Mesothelial cell of epicardium (in vitro differentiated cells): ENCODE data around the gene TBX19. TPM values are rescaled to one million over a fixed set of nuclear protein-coding genes. Genes with fewer than 3 reads are reported as not detected.
A peak's percentile ranks its signal among the peaks of the same experiment; 100 is the strongest.

Experiments used
- DNase-seq, 2 experiments: peaks; one replicate each; pipeline ENCODE4 v3.0.0; 2021; ENCODE audit warnings: low spot score in 2 of 2; ENCODE audit not compliant: unreplicated experiment in 2 of 2
- H3K27ac Mint-ChIP-seq: 2 replicates; pipeline ENCODE4 v1.8.0; 2021; ENCODE audit warnings: mixed read lengths
- H3K27me3 Mint-ChIP-seq: 2 replicates; pipeline ENCODE4 v1.8.0; 2021; ENCODE audit warnings: low read depth, mixed read lengths
- H3K36me3 Mint-ChIP-seq: 2 replicates; pipeline ENCODE4 v1.8.0; 2021; ENCODE audit warnings: mixed read lengths
- H3K4me1 Mint-ChIP-seq: 2 replicates; pipeline ENCODE4 v1.8.0; 2021; ENCODE audit warnings: mixed read lengths
- H3K4me3 Mint-ChIP-seq: 2 replicates; pipeline ENCODE4 v1.8.0; 2021; ENCODE audit warnings: mild to moderate bottlenecking, moderate library complexity, mixed read lengths
- H3K9me3 Mint-ChIP-seq: 2 replicates; pipeline ENCODE4 v1.8.0; 2021; ENCODE audit warnings: mixed read lengths
- total RNA-seq: library from RNA; stranded (reverse); gene quantifications from 3 replicates; pipeline ENCODE4 v1.2.1, GENCODE V29; 2021
- TF ChIP-seq, protein P1 (sequence below): fragments of 200-600 bp; sonication (generic); IDR thresholded peaks from one replicate; pipeline ENCODE4 v1.5.0; 2021; ENCODE audit warnings: antibody characterized with exemption; ENCODE audit not compliant: unreplicated experiment

TBX19 gene
- total RNA-seq, 1 donor from 2014 or later, result 2.4 TPM

DNA sequence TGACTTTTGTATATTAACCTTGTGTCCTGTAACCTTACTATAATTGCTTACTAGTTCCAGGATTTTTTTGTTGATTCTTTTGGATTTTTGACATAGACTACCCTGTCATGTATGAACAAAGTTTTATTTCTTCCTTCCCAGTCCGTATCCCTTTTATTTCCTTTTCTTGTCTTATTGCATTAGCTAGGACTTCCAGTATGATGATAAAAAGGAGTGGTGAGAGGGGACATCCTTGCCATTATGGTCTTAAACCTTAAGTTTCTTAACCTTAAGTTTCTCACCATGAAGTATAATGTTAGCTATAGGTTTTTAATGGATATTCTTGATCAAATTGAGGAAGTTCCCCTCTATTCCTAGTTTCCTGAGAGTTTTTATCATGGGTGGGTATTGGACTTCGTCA is 24.5 kb upstream of the TBX19 start:
- TF ChIP-seq, protein P1, sequence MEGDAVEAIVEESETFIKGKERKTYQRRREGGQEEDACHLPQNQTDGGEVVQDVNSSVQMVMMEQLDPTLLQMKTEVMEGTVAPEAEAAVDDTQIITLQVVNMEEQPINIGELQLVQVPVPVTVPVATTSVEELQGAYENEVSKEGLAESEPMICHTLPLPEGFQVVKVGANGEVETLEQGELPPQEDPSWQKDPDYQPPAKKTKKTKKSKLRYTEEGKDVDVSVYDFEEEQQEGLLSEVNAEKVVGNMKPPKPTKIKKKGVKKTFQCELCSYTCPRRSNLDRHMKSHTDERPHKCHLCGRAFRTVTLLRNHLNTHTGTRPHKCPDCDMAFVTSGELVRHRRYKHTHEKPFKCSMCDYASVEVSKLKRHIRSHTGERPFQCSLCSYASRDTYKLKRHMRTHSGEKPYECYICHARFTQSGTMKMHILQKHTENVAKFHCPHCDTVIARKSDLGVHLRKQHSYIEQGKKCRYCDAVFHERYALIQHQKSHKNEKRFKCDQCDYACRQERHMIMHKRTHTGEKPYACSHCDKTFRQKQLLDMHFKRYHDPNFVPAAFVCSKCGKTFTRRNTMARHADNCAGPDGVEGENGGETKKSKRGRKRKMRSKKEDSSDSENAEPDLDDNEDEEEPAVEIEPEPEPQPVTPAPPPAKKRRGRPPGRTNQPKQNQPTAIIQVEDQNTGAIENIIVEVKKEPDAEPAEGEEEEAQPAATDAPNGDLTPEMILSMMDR, result no peak
- Mint-ChIP-seq H3K4me3 (no peak overlapping the region), H3K27me3 (no peaks in the 10 kb centered on the region), H3K36me3 (peaks cover 48% of the 10 kb centered on the region), H3K9me3 (peaks cover 33% of the 10 kb centered on the region), H3K4me1 (peaks cover under 1% of the 10 kb centered on the region), H3K27ac (no peak overlapping the region)
- DNase-seq, result no peak

DNA sequence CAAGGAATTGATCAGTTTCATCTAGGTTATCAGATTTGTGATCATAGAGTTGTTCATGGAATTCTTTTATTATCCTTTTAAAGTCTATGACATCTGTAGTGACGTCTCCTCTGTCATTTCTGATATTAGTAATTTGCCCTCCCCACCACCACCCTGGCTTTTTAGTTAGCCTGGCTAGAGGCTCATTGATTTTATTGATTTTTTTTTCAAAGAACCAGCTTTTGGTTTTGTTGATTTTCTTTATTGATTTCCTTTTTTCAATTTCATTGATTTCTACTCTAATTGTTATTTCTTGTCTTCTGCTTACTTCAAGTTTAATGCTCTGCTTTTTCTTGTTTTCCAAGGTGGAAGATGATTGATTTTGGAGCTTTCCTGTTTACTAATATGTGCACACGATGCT is 23.3 kb upstream of the TBX19 start:
- DNase-seq, result no peak
- Mint-ChIP-seq H3K27me3 (no peaks in the 10 kb centered on the region), H3K36me3 (peaks cover 50% of the 10 kb centered on the region), H3K9me3 (peaks cover 33% of the 10 kb centered on the region), H3K4me3 (no peak overlapping the region), H3K27ac (no peak overlapping the region), H3K4me1 (peaks cover 7% of the 10 kb centered on the region)
- TF ChIP-seq, protein P1, result no peak

DNA sequence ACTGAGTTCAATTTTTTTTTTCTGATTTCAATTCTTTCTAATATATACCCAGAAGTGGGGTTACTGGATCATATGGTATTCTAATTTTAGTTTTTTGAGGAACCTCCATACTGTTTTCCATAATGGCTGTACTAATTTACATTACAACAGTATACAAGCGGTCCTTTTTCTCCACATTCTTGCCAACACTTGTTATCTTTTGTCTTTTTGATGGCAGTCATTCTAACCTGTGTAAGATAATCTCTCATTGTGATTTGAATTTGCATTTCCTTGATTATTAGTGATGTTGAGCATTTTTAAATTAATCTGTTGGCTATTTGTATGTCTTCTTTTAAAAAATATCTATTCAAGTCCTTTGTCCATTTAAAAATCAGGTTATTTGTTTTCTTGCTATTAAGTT is 21.1 kb upstream of the TBX19 start:
- Mint-ChIP-seq H3K9me3 (peaks cover 39% of the 10 kb centered on the region), H3K4me3 (no peak overlapping the region), H3K27ac (no peak overlapping the region), H3K27me3 (no peaks in the 10 kb centered on the region), H3K4me1 (peaks cover 7% of the 10 kb centered on the region), H3K36me3 (peaks cover 51% of the 10 kb centered on the region)
- no peak for DNase-seq
- TF ChIP-seq, protein P1, result no peak

DNA sequence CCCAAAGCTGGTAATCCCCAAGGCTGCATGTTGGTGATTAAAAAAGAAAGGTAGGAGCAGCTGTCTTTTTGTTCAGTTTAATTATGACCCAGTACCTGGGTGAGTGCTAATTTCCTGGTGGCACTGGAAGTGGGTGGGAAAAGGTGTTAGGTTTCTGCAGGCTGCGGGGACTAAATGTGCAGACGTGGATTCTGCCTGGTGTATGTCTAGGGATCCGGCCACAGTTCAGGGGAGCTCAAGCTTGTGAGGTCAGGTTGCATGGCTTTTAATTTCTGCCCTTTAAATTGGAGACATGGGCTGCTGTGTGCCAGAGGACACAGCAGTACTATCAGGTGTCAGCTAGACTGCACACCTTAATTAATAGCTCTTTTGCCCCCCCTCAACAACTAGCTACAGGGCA is 20.3 kb upstream of the TBX19 start:
- Mint-ChIP-seq H3K27ac (no peak overlapping the region), H3K27me3 (no peaks in the 10 kb centered on the region), H3K36me3 (peaks cover 44% of the 10 kb centered on the region), H3K4me3 (no peak overlapping the region), H3K9me3 (peaks cover 35% of the 10 kb centered on the region), H3K4me1 (peaks cover 7% of the 10 kb centered on the region)
- DNase-seq, result no peak
- TF ChIP-seq, protein P1, result no peak

DNA sequence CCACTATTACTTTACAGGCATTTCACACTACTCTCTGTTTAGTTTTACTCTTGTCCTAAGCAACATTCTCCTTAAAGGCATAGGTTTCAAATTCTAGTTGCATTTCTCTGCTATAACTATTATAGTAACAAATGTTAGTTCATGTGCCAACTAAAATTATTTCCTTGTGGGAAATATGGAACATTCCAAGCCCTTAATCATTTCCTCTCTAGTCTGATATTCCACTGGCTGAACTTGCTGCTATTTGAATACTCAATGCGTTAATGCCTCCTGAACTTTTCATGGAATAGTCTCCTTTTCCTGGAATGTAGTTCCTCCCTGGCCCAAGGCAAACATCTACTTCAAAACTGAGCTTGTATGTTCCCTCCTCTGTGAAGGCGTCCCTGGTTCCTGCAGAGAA is 19.3 kb upstream of the TBX19 start:
- no peak for DNase-seq
- peaks cover 28% of the 10 kb centered on the region for H3K9me3 Mint-ChIP-seq
- no peaks in the 10 kb centered on the region for H3K27me3 Mint-ChIP-seq
- H3K27ac Mint-ChIP-seq, result peak overlapping the region; percentile 27
- peaks cover 40% of the 10 kb centered on the region for H3K36me3 Mint-ChIP-seq
- peaks cover 7% of the 10 kb centered on the region for H3K4me1 Mint-ChIP-seq
- no peak overlapping the region for H3K4me3 Mint-ChIP-seq
- TF ChIP-seq, protein P1, result no peak

DNA sequence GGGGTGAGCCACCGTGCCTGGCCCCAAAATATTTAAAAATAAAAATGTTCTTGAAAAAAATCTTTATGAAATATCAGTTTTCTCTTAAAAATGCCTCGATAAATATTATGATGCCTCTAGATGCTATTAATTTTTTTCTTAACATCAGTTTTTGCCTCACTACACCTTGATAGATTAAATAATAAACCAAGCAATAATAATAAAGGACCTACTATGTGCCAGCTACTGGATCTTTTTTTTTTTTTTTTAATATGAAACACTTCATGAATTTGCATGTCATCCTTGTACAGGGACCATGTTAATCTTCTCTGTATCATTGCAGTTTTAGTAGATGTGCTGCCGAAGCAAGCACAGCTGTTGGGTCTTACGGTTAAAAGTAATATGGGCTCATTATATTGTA is 17.5 kb upstream of the TBX19 start:
- TF ChIP-seq, protein P1, result no peak
- Mint-ChIP-seq H3K27ac (no peak overlapping the region), H3K9me3 (peaks cover 13% of the 10 kb centered on the region), H3K4me1 (peaks cover 7% of the 10 kb centered on the region), H3K27me3 (no peaks in the 10 kb centered on the region), H3K36me3 (peaks cover 24% of the 10 kb centered on the region), H3K4me3 (no peak overlapping the region)
- DNase-seq, result no peak
